ENCODE data around the gene CDH12. TPM values are rescaled to one million over a fixed set of nuclear protein-coding genes. Genes with fewer than 3 reads are reported as not detected.
"Not testable (repeated sequence)": the region's sequence is repeated elsewhere in the genome, so short reads cannot be mapped to it uniquely, and the experiment has no call there.

Gene CDH12
- total RNA-seq, 4 donors from 2014 or later = not detected

DNA sequence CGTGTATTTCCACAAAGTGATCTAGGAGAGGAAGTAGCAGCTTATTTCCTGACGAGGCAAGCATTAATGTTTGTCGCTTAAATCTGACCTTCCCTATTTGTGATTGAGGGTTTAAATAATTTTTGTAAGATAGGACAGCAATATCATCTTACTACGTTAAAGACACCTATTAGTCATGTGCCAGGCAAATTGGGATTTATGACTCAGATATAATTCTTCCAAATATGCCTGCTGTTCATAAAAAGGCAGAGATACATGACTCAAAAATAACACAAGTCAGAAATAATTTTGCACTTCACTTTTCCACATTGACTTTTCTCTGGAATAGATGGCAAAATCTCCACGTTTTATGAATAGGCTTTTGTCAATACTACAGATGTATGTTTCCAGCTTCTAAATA lies 43.0 kb upstream of the CDH12 start:
- H3K27ac ChIP-seq (replicated peaks in 1 of 4) = no peak overlapping the region
- no peaks in the 10 kb centered on the region for H3K27me3 ChIP-seq
- intact Hi-C loops (cut with DNase I) = no loop called here
- H3K4me3 ChIP-seq = no peak overlapping the region
- DNase-seq (ENCODE audit: extremely low spot score) = no peak
- H3K36me3 ChIP-seq = no peaks in the 10 kb centered on the region
- peaks cover 0 to 4% (median 0%) of the 10 kb centered on the region in 4 donors for H3K4me1 ChIP-seq
- 69% methylated on average over 5 of the region's 5 CpGs for WGBS
- TF ChIP-seq, protein P1, sequence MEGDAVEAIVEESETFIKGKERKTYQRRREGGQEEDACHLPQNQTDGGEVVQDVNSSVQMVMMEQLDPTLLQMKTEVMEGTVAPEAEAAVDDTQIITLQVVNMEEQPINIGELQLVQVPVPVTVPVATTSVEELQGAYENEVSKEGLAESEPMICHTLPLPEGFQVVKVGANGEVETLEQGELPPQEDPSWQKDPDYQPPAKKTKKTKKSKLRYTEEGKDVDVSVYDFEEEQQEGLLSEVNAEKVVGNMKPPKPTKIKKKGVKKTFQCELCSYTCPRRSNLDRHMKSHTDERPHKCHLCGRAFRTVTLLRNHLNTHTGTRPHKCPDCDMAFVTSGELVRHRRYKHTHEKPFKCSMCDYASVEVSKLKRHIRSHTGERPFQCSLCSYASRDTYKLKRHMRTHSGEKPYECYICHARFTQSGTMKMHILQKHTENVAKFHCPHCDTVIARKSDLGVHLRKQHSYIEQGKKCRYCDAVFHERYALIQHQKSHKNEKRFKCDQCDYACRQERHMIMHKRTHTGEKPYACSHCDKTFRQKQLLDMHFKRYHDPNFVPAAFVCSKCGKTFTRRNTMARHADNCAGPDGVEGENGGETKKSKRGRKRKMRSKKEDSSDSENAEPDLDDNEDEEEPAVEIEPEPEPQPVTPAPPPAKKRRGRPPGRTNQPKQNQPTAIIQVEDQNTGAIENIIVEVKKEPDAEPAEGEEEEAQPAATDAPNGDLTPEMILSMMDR (IDR thresholded peaks at IDR 0.05) = no peak
- TF ChIP-seq EP300 (IDR thresholded peaks at IDR 0.05) (no peak), POLR2AphosphoS5 (IDR thresholded peaks at IDR 0.05) (no peak), POLR2A (IDR thresholded peaks at IDR 0.05; ENCODE audit: low read depth) (no peak)
- H3K9me3 ChIP-seq = no peaks in the 10 kb centered on the region

DNA sequence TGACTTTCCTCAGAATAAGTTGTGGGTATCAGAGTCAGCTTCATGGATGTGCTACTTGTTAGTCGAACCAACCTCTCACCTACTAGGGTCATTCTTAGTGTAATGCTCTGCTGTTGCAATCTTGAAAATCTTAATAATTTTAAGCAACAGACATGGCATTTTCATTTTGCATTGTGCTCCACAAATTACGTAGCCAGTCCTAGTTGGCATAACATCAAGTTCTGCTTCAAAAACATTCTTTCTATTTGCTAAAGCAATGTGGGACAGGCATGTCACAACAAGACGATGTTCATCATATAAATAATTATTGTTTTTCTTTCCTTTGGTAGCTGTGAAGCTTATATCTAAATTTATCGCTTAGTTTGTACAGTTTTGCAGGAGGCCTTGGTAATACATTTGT lies 39.3 kb upstream of the CDH12 start:
- Histone ChIP-seq H3K9me3 (no peaks in the 10 kb centered on the region), H3K27me3 (no peaks in the 10 kb centered on the region), H3K36me3 (no peaks in the 10 kb centered on the region), H3K4me3 (no peak overlapping the region), H3K4me1 (peaks cover 0 to 4% (median 0%) of the 10 kb centered on the region in 4 donors), H3K27ac (replicated peaks in 1 of 4) (no peak overlapping the region)
- WGBS = 63% methylated on average over 4 of the region's 4 CpGs
- TF ChIP-seq POLR2A (IDR thresholded peaks at IDR 0.05; ENCODE audit: low read depth) (no peak), POLR2AphosphoS5 (IDR thresholded peaks at IDR 0.05) (peak in 1 of 2 donors; percentile 44)
- DNase-seq (ENCODE audit: extremely low spot score) = no peak
- intact Hi-C loops (cut with DNase I) = no loop called here

DNA sequence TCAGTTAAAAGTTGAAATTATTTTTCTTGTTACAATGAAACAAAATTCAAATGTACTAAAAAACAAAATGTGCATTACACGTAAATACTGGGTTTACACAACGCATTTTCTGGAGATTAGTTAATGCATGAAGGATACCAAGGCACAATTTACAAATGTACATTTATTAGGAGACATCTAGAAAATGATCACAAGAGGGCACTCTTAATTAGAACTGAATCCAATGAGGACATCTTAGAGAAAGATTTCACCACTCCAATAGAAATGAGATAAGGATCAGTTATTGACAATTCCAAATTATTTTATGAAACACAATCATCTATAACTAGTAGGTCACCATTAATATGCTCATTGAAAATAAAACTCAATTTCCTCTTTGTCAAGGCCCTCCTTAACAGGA lies 36.6 kb upstream of the CDH12 start:
- no peak for TF ChIP-seq POLR2A (IDR thresholded peaks at IDR 0.05; ENCODE audit: low read depth)
- TF ChIP-seq, protein P1 (IDR thresholded peaks at IDR 0.05) = peak in 1 of 3 experiments; percentile 31
- no peak for TF ChIP-seq EP300 (IDR thresholded peaks at IDR 0.05)
- TF ChIP-seq POLR2AphosphoS5 (IDR thresholded peaks at IDR 0.05) = no peak
- Histone ChIP-seq H3K27me3 (no peaks in the 10 kb centered on the region), H3K36me3 (no peaks in the 10 kb centered on the region), H3K9me3 (no peaks in the 10 kb centered on the region), H3K4me3 (no peak overlapping the region), H3K27ac (replicated peaks in 1 of 4) (no peak overlapping the region), H3K4me1 (peaks cover 0 to 4% (median 0%) of the 10 kb centered on the region in 4 donors)
- no peak for DNase-seq (ENCODE audit: extremely low spot score)
- intact Hi-C loops (cut with DNase I) = no loop called here
- WGBS = 63% methylated on average over 2 of the region's 2 CpGs

DNA sequence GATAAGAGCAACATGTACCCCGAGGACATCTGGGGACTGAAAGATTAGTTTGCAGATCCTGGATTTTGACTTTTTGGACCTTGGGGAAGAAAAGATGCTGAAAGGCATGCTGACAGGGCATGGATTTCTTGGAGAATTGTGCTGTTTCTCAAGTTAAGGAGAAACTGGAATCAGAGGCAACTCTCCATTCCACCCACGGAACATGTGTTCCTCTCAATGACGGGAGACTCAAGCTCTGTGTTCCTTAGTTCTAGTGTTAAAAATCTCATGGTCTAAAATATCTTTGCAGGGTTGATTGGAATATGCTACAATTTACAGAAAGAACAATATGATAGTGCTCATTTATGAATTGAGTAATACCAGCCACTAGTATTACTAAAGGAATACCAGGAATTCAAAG lies 34.4 kb upstream of the CDH12 start:
- no peak overlapping the region for H3K4me3 ChIP-seq
- no peak for TF ChIP-seq POLR2AphosphoS5 (IDR thresholded peaks at IDR 0.05)
- no peak for TF ChIP-seq POLR2A (IDR thresholded peaks at IDR 0.05; ENCODE audit: low read depth)
- no peak for TF ChIP-seq EP300 (IDR thresholded peaks at IDR 0.05)
- TF ChIP-seq, protein P1 (IDR thresholded peaks at IDR 0.05) = no peak
- WGBS = 82% methylated on average over 3 of the region's 3 CpGs

DNA sequence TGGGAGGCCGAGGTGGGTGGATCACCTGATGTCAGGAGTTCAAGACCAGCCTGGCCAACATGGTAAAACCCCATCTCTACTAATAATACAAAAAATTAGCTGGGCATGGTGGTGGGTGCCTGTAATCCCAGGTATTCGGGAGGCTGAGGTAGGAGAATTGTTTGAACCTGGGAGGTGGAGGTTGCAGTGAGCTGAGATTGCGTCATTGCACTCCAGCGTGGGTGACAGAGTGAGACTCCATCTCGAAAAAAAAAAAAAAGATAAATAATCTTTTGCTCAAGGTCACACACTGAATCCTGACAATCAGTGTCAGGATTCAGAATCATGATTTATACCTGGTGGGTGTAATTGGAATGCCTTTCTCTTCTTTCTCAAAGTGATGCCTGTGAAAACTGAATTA lies 5.8 kb upstream of the CDH12 start:
- H3K9me3 ChIP-seq; intact Hi-C loops (cut with DNase I); H3K27ac ChIP-seq (replicated peaks in 1 of 4); H3K27me3 ChIP-seq; H3K36me3 ChIP-seq; DNase-seq (ENCODE audit: extremely low spot score); H3K4me3 ChIP-seq; H3K4me1 ChIP-seq: not testable (repeated sequence)
- 82% methylated on average over 5 of the region's 5 CpGs for WGBS

More for the DNA sequence above, 34.4 kb upstream of the CDH12 start:
- Histone ChIP-seq H3K9me3 (no peaks in the 10 kb centered on the region), H3K27me3 (no peaks in the 10 kb centered on the region), H3K36me3 (no peaks in the 10 kb centered on the region), H3K27ac (replicated peaks in 1 of 4) (no peak overlapping the region), H3K4me1 (peaks cover 0 to 4% (median 0%) of the 10 kb centered on the region in 4 donors)
- DNase-seq (ENCODE audit: extremely low spot score) = no peak
- intact Hi-C loops (cut with DNase I) = no loop called here

DNA sequence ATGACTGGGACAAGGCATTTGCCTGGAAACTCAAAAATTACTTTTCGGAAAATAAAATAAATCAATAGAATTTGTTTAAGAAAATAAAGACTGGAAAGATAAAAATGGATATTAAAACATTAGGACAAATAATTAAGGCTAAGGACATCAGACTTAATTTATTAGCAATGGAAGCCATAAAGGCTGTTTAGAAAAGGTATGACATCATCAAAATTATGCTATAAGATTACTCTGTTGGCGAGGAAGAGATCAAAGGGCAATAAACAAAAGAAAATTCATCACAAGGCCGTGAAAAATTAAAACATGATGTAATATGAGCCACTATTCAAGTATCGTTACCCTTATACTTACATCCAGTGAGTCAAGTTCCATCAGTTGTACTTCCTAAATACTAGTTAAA lies 2.7 kb upstream of the CDH12 start:
- Histone ChIP-seq H3K4me1 (peaks cover 0 to 12% (median 10%) of the 10 kb centered on the region in 4 donors), H3K27ac (replicated peaks in 1 of 4) (no peak overlapping the region)
- WGBS = 84% methylated on average over 4 of the region's 4 CpGs

More for the DNA sequence above, 2.7 kb upstream of the CDH12 start:
- intact Hi-C loops (cut with DNase I) = no loop called here
- no peak for TF ChIP-seq POLR2A (IDR thresholded peaks at IDR 0.05; ENCODE audit: low read depth)
- TF ChIP-seq EP300 (IDR thresholded peaks at IDR 0.05) = no peak
- no peak for TF ChIP-seq POLR2AphosphoS5 (IDR thresholded peaks at IDR 0.05)
- TF ChIP-seq, protein P1 (IDR thresholded peaks at IDR 0.05) = no peak
- peaks cover 0 to 17% (median 3%) of the 10 kb centered on the region in 4 donors for H3K27me3 ChIP-seq
- H3K9me3 ChIP-seq = no peaks in the 10 kb centered on the region
- H3K4me3 ChIP-seq = no peak overlapping the region
- H3K36me3 ChIP-seq = no peaks in the 10 kb centered on the region
- DNase-seq (ENCODE audit: extremely low spot score) = no peak
